Measurements from ENCODE around the gene ADCY5. TPM values are rescaled to one million over a fixed set of nuclear protein-coding genes. Genes with fewer than 3 reads are reported as not detected.

Gene ADCY5
- polyA plus RNA-seq, 3 donors = not detected

GRCh38 chr3:123394391-123395020 is 54.4 kb downstream of the ADCY5 start:
- Histone ChIP-seq H2AFZ (ENCODE audit: insufficient read depth, low read depth, low read length, poor library complexity, severe bottlenecking) (no peak overlapping the region), H4K20me1 (ENCODE audit: insufficient read depth, low read length) (no peaks in the 10 kb centered on the region), H3K27me3 (ENCODE audit: control insufficient read depth in 2 of 2, insufficient read depth in 2 of 2, low read length in 2 of 2) (peaks cover 0 to 2% of the 10 kb centered on the region in 2 donors), H3K79me2 (ENCODE audit: insufficient read depth, low read length) (no peaks in the 10 kb centered on the region), H3K4me2 (replicated peaks; ENCODE audit: extremely low read depth, low read length, poor library complexity, severe bottlenecking) (no peak overlapping the region), H3K4me1 (ENCODE audit: control insufficient read depth in 1 of 2, insufficient read depth in 2 of 2, low read length in 2 of 2) (no peaks in the 10 kb centered on the region), H3K9me3 (replicated peaks in 1 of 2; ENCODE audit: control insufficient read depth in 1 of 2, insufficient read depth in 1 of 2, low read length in 2 of 2) (no peaks in the 10 kb centered on the region), H3K27ac (ENCODE audit: low read depth in 1 of 2, low read length in 2 of 2) (no peak overlapping the region), H3K9ac (ENCODE audit: insufficient read depth, low read length, poor library complexity, severe bottlenecking) (no peak overlapping the region), H3K4me3 (replicated peaks in 1 of 3; ENCODE audit: low read depth in 2 of 3, low read length in 3 of 3) (no peak overlapping the region), H3K36me3 (replicated peaks in 1 of 2; ENCODE audit: control insufficient read depth in 1 of 2, insufficient read depth in 2 of 2, low read length in 2 of 2) (no peaks in the 10 kb centered on the region)
- Mint-ChIP-seq H3K4me1 (no peaks in the 10 kb centered on the region), H3K27ac (no peak overlapping the region), H3K36me3 (no peaks in the 10 kb centered on the region), H3K4me3 (no peak overlapping the region), H3K9me3 (no peaks in the 10 kb centered on the region), H3K27me3 (ENCODE audit: low read depth in 3 of 3) (peaks cover 9 to 13% (median 12%) of the 10 kb centered on the region in 3 donors)
- WGBS (ENCODE audit: insufficient coverage) = 70% methylated on average over 2 of the region's 5 CpGs
- intact Hi-C loops (cut with micrococcal nuclease) = no loop called here
- no peak for DNase-seq
- TF ChIP-seq CTCF (IDR thresholded peaks at IDR 0.05) = no peak

GRCh38 chr3:123392871-123393620 is 55.8 kb downstream of the ADCY5 start:
- H3K9ac ChIP-seq (ENCODE audit: insufficient read depth, low read length, poor library complexity, severe bottlenecking) = no peak overlapping the region
- no peaks in the 10 kb centered on the region for H3K79me2 ChIP-seq (ENCODE audit: insufficient read depth, low read length)
- no peak for TF ChIP-seq CTCF (IDR thresholded peaks at IDR 0.05)

More at GRCh38 chr3:123392871-123393620, 55.8 kb downstream of the ADCY5 start:
- Histone ChIP-seq H3K27me3 (ENCODE audit: control insufficient read depth in 2 of 2, insufficient read depth in 2 of 2, low read length in 2 of 2) (no peaks in the 10 kb centered on the region), H3K36me3 (replicated peaks in 1 of 2; ENCODE audit: control insufficient read depth in 1 of 2, insufficient read depth in 2 of 2, low read length in 2 of 2) (no peaks in the 10 kb centered on the region), H3K9me3 (replicated peaks in 1 of 2; ENCODE audit: control insufficient read depth in 1 of 2, insufficient read depth in 1 of 2, low read length in 2 of 2) (no peaks in the 10 kb centered on the region), H3K4me3 (replicated peaks in 1 of 3; ENCODE audit: low read depth in 2 of 3, low read length in 3 of 3) (no peak overlapping the region), H2AFZ (ENCODE audit: insufficient read depth, low read depth, low read length, poor library complexity, severe bottlenecking) (no peak overlapping the region), H3K4me1 (ENCODE audit: control insufficient read depth in 1 of 2, insufficient read depth in 2 of 2, low read length in 2 of 2) (no peaks in the 10 kb centered on the region), H3K27ac (ENCODE audit: low read depth in 1 of 2, low read length in 2 of 2) (no peak overlapping the region), H3K4me2 (replicated peaks; ENCODE audit: extremely low read depth, low read length, poor library complexity, severe bottlenecking) (no peak overlapping the region), H4K20me1 (ENCODE audit: insufficient read depth, low read length) (no peaks in the 10 kb centered on the region)
- Mint-ChIP-seq H3K27me3 (ENCODE audit: low read depth in 3 of 3) (peaks cover 9 to 12% (median 10%) of the 10 kb centered on the region in 3 donors), H3K9me3 (no peaks in the 10 kb centered on the region), H3K27ac (no peak overlapping the region), H3K36me3 (no peaks in the 10 kb centered on the region), H3K4me1 (no peaks in the 10 kb centered on the region), H3K4me3 (no peak overlapping the region)
- WGBS (ENCODE audit: insufficient coverage) = 89% methylated on average over 3 of the region's 4 CpGs
- no peak for DNase-seq
- intact Hi-C loops (cut with micrococcal nuclease) = no loop called here

Data from CD14-positive monocyte (primary cell).